Smooth muscle cell (in vitro differentiated cells): Measurements from ENCODE around the gene BET1. TPM values are rescaled to one million over a fixed set of nuclear protein-coding genes. Genes with fewer than 3 reads are reported as not detected.

Experiments used
- DNase-seq: peaks from one replicate; lab custom pipeline; 2025; ENCODE audit not compliant: unreplicated experiment; lab: John Stamatoyannopoulos, UW
- H2AFZ ChIP-seq: fragments of 200-600 bp; sonication (generic); 2 replicates; pipeline ENCODE4 v1.6.0; 2016; ENCODE audit warnings: antibody characterized with exemption, low read depth, mild to moderate bottlenecking
- H3F3A ChIP-seq: fragments of 200-600 bp; sonication (generic); 2 replicates; pipeline ENCODE4 v1.6.0; 2017; ENCODE audit warnings: antibody characterized with exemption, low read depth
- H3K27ac ChIP-seq: fragments of 200-600 bp; sonication (generic); 2 replicates; pipeline ENCODE4 v1.5.1; 2016; ENCODE audit warnings: low read depth, mild to moderate bottlenecking
- H3K27me3 ChIP-seq: fragments of 200-600 bp; sonication (generic); 2 replicates; pipeline ENCODE4 v1.6.1; 2016; ENCODE audit warnings: low read depth, mild to moderate bottlenecking
- H3K36me3 ChIP-seq: fragments of 200-600 bp; sonication (generic); 2 replicates; pipeline ENCODE4 v1.5.1; 2016; ENCODE audit warnings: low read depth
- H3K4me1 ChIP-seq: fragments of 200-600 bp; sonication (generic); 2 replicates; pipeline ENCODE4 v1.5.1; 2016; ENCODE audit warnings: low read depth
- H3K4me2 ChIP-seq: fragments of 200-600 bp; sonication (generic); 2 replicates; pipeline ENCODE4 v1.6.0; 2016; ENCODE audit warnings: mild to moderate bottlenecking
- H3K4me3 ChIP-seq: fragments of 200-600 bp; sonication (generic); 2 replicates; pipeline ENCODE4 v1.5.1; 2016; ENCODE audit warnings: mild to moderate bottlenecking
- H3K79me2 ChIP-seq: fragments of 200-600 bp; sonication (generic); 2 replicates; pipeline ENCODE4 v1.6.0; 2016; ENCODE audit warnings: low read depth, mild to moderate bottlenecking
- H3K9ac ChIP-seq: fragments of 200-600 bp; sonication (generic); 2 replicates; pipeline ENCODE4 v1.6.0; 2016; ENCODE audit warnings: low read depth
- H3K9me3 ChIP-seq: fragments of 200-600 bp; sonication (generic); replicated peaks from 2 replicates; pipeline ENCODE4 v1.5.1; 2016; ENCODE audit warnings: low read depth
- H4K20me1 ChIP-seq: fragments of 200-600 bp; sonication (generic); 2 replicates; pipeline ENCODE4 v1.6.0; 2016; ENCODE audit warnings: low read depth
- CTCF ChIP-seq: fragments of 200-600 bp; sonication (generic); IDR thresholded peaks from 2 replicates; pipeline ENCODE4 v1.5.1; 2017; ENCODE audit warnings: borderline replicate concordance, mild to moderate bottlenecking, antibody characterized with exemption; ENCODE audit not compliant: insufficient read depth, poor library complexity, severe bottlenecking
- WGBS: methylation state at CpG from one replicate; pipeline ENCODE4 v1.1.7; 2016; ENCODE audit warnings: low lambda C conversion rate; 5-methylcytosine and 5-hydroxymethylcytosine counted together
- polyA plus RNA-seq: library from polyadenylated mRNA; unstranded; fragments of >200 nt; fragmentation: Nextera tagmentation; extraction: Ambion mirVana; gene quantifications from 2 replicates; pipeline ENCODE4 v1.2.1, GENCODE V29; 2016
- total RNA-seq: library from RNA; depleted of rRNA; stranded (reverse); fragments of >200 nt; gene quantifications from 2 replicates; pipeline ENCODE4 v1.2.3, GENCODE V29; 2014

BET1 gene
- total and polyA plus RNA-seq, 2 experiments from 2014 or later = 46.8 to 59.6 TPM

- WGBS = 92% methylated on average over 3 of the region's 3 CpGs
- no peak overlapping the region for H2AFZ ChIP-seq
Measured at GRCh38 chr7:93958651-93959050, 45.5 kb downstream of the BET1 start.

GRCh38 chr7:93958216-93958615, 45.9 kb downstream of the BET1 start:
- H3K4me2 ChIP-seq = no peak overlapping the region
- DNase-seq = no peak

More at GRCh38 chr7:93958651-93959050, 45.5 kb downstream of the BET1 start:
- H3K9me3 ChIP-seq = no peaks in the 10 kb centered on the region
- H3K4me1 ChIP-seq = no peaks in the 10 kb centered on the region
- H3K36me3 ChIP-seq = no peaks in the 10 kb centered on the region
- no peak overlapping the region for H3K27ac ChIP-seq
- no peaks in the 10 kb centered on the region for H3K79me2 ChIP-seq
- no peak overlapping the region for H3K9ac ChIP-seq
- DNase-seq = no peak
- no peaks in the 10 kb centered on the region for H3K27me3 ChIP-seq
- no peaks in the 10 kb centered on the region for H3F3A ChIP-seq
- no peak overlapping the region for H3K4me2 ChIP-seq
- no peaks in the 10 kb centered on the region for H4K20me1 ChIP-seq
- no peak for TF ChIP-seq CTCF
- H3K4me3 ChIP-seq = no peak overlapping the region

GRCh38 chr7:93957767-93958166, 46.4 kb downstream of the BET1 start:
- H2AFZ ChIP-seq = no peak overlapping the region
- H3F3A ChIP-seq = no peaks in the 10 kb centered on the region
- H3K4me3 ChIP-seq = no peak overlapping the region
- H3K27me3 ChIP-seq = no peaks in the 10 kb centered on the region
- H4K20me1 ChIP-seq = no peaks in the 10 kb centered on the region
- no peaks in the 10 kb centered on the region for H3K4me1 ChIP-seq
- no peak overlapping the region for H3K27ac ChIP-seq
- no peak overlapping the region for H3K4me2 ChIP-seq
- H3K36me3 ChIP-seq = no peaks in the 10 kb centered on the region
- H3K79me2 ChIP-seq = no peaks in the 10 kb centered on the region
- no peak overlapping the region for H3K9ac ChIP-seq
- no peaks in the 10 kb centered on the region for H3K9me3 ChIP-seq
- no peak for TF ChIP-seq CTCF
- WGBS = 100% methylated on average over 1 of the region's 1 CpG
- DNase-seq = no peak

More at GRCh38 chr7:93958216-93958615, 45.9 kb downstream of the BET1 start:
- Histone ChIP-seq H3K4me1 (no peaks in the 10 kb centered on the region), H3K9me3 (no peaks in the 10 kb centered on the region), H4K20me1 (no peaks in the 10 kb centered on the region), H3K4me3 (no peak overlapping the region), H2AFZ (no peak overlapping the region), H3K9ac (no peak overlapping the region), H3K79me2 (no peaks in the 10 kb centered on the region), H3F3A (no peaks in the 10 kb centered on the region), H3K27ac (no peak overlapping the region), H3K27me3 (no peaks in the 10 kb centered on the region), H3K36me3 (no peaks in the 10 kb centered on the region)
- TF ChIP-seq CTCF = no peak
- 88% methylated on average over 3 of the region's 3 CpGs for WGBS

- no peak for DNase-seq
- Histone ChIP-seq H3K4me2 (no peak overlapping the region), H3K4me1 (no peaks in the 10 kb centered on the region), H3F3A (no peaks in the 10 kb centered on the region), H3K9ac (no peak overlapping the region), H3K9me3 (no peaks in the 10 kb centered on the region), H4K20me1 (no peaks in the 10 kb centered on the region), H2AFZ (no peak overlapping the region), H3K27me3 (no peaks in the 10 kb centered on the region), H3K27ac (no peak overlapping the region), H3K79me2 (no peaks in the 10 kb centered on the region), H3K36me3 (no peaks in the 10 kb centered on the region), H3K4me3 (no peak overlapping the region)
- 86% methylated on average over 2 of the region's 2 CpGs for WGBS
- TF ChIP-seq CTCF = no peak
Measured at GRCh38 chr7:93955304-93955703, 48.9 kb downstream of the BET1 start.
